IgD-negative memory B cell (primary cell): ENCODE measurements around the gene PGAP6. TPM values are rescaled to one million over a fixed set of nuclear protein-coding genes. Genes with fewer than 3 reads are reported as not detected.
"Not testable (repeated sequence)": the region's sequence is repeated elsewhere in the genome, so short reads cannot be mapped to it uniquely, and the experiment has no call there.

Source experiments
- H3K27ac Mint-ChIP-seq, 3 donors: one replicate each; pipeline ENCODE4 v1.8.0; 2020 to 2022; ENCODE audit warnings: mild to moderate bottlenecking in 3 of 3, mixed read lengths in 3 of 3, moderate library complexity in 1 of 3
- H3K27me3 Mint-ChIP-seq: one replicate; pipeline ENCODE4 v1.8.0; 2021; ENCODE audit warnings: mixed read lengths
- H3K36me3 Mint-ChIP-seq: one replicate; pipeline ENCODE4 v1.8.0; 2020; ENCODE audit warnings: mild to moderate bottlenecking, mixed read lengths
- H3K4me1 Mint-ChIP-seq, 3 donors: one replicate each; pipeline ENCODE4 v1.8.0; 2020 to 2022; ENCODE audit warnings: mixed read lengths in 3 of 3, mild to moderate bottlenecking in 1 of 3
- H3K4me3 Mint-ChIP-seq, 4 donors: one replicate each; pipeline ENCODE4 v1.8.0; 2020 to 2022; ENCODE audit warnings: mild to moderate bottlenecking in 4 of 4, mixed read lengths in 4 of 4, moderate library complexity in 3 of 4
- H3K9me3 Mint-ChIP-seq, 3 donors: one replicate each; pipeline ENCODE4 v1.8.0; 2020 to 2021; ENCODE audit warnings: mixed read lengths in 3 of 3, mild to moderate bottlenecking in 1 of 3
- polyA plus RNA-seq: library from polyadenylated mRNA; unstranded; fragments of 300-500 nt; fragmentation: Illumina TruSeq; gene quantifications from one replicate; pipeline ENCODE4 v1.2.3, GENCODE V29; 2021

Gene PGAP6
- polyA plus RNA-seq: 7.3 TPM

GRCh38 chr16:381789-382717, at the start of gene PGAP6:
Gene PGAP6, minus strand, starts transcription at chr16:381978. Its CDS starts 157 bp downstream, at chr16:381821.
- Mint-ChIP-seq H3K36me3 (no peaks in the 10 kb centered on the region), H3K9me3 (no peaks in the 10 kb centered on the region), H3K27me3 (no peaks in the 10 kb centered on the region), H3K4me3 (peak within 1 kb of the TSS; percentile 85 to 92 (median 90)), H3K4me1 (peaks cover 6 to 17% (median 9%) of the 10 kb centered on the region in 3 donors), H3K27ac (peak within 1 kb of the TSS; percentile 78 to 97 (median 88))

GRCh38 chr16:430904-431303, 49.1 kb upstream of the PGAP6 start:
- peak overlapping the region in 1 of 3 donors; percentile 24 for H3K27ac Mint-ChIP-seq

GRCh38 chr16:427250-427649, 45.5 kb upstream of the PGAP6 start:
- Mint-ChIP-seq H3K4me1 (peaks cover 18 to 25% (median 23%) of the 10 kb centered on the region in 3 donors), H3K4me3 (peak overlapping the region; percentile 80 to 97 (median 92)), H3K36me3 (peaks cover 9% of the 10 kb centered on the region), H3K27ac (peak overlapping the region in 1 of 3 donors; percentile 87), H3K9me3 (peaks cover 0 to 2% (median 0%) of the 10 kb centered on the region in 3 donors), H3K27me3 (peaks cover 9% of the 10 kb centered on the region)

More at GRCh38 chr16:430904-431303, 49.1 kb upstream of the PGAP6 start:
- Mint-ChIP-seq H3K9me3 (peaks cover 0 to 2% (median 0%) of the 10 kb centered on the region in 3 donors), H3K36me3 (peaks cover 12% of the 10 kb centered on the region), H3K27me3 (peaks cover 3% of the 10 kb centered on the region), H3K4me3 (peak overlapping the region in 1 of 4 donors; percentile 46), H3K4me1 (peaks cover 15 to 21% (median 18%) of the 10 kb centered on the region in 3 donors)

GRCh38 chr16:426906-427249, 45.1 kb upstream of the PGAP6 start:
- Mint-ChIP-seq H3K9me3 (peaks cover 0 to 2% (median 0%) of the 10 kb centered on the region in 3 donors), H3K4me3 (peak overlapping the region; percentile 80 to 97 (median 92)), H3K36me3 (peaks cover 9% of the 10 kb centered on the region), H3K4me1 (peaks cover 18 to 25% (median 23%) of the 10 kb centered on the region in 3 donors), H3K27ac (peak overlapping the region in 1 of 3 donors; percentile 87), H3K27me3 (peaks cover 11% of the 10 kb centered on the region)

- Mint-ChIP-seq H3K27me3 (peaks cover 11% of the 10 kb centered on the region), H3K4me3 (peak overlapping the region; percentile 80 to 97 (median 92)), H3K4me1 (peaks cover 18 to 25% (median 23%) of the 10 kb centered on the region in 3 donors), H3K9me3 (peaks cover 0 to 2% (median 0%) of the 10 kb centered on the region in 3 donors), H3K36me3 (peaks cover 9% of the 10 kb centered on the region), H3K27ac (peak overlapping the region in 1 of 3 donors; percentile 87)
These were observed 44.5 kb upstream of the PGAP6 start for GRCh38 chr16:426115-426905.

GRCh38 chr16:425740-426114, 43.9 kb upstream of the PGAP6 start:
- H3K9me3 Mint-ChIP-seq: peaks cover 0 to 2% (median 0%) of the 10 kb centered on the region in 3 donors
- H3K27me3 Mint-ChIP-seq: peaks cover 13% of the 10 kb centered on the region
- peaks cover 18 to 23% (median 23%) of the 10 kb centered on the region in 3 donors for H3K4me1 Mint-ChIP-seq
- H3K4me3 Mint-ChIP-seq: peak overlapping the region; percentile 89 to 98 (median 96)
- H3K27ac Mint-ChIP-seq: no peak overlapping the region
- peaks cover 7% of the 10 kb centered on the region for H3K36me3 Mint-ChIP-seq

GRCh38 chr16:425082-425718, 43.4 kb upstream of the PGAP6 start, which contains the start of gene RAB11FIP3:
Gene RAB11FIP3, plus strand, starts transcription at chr16:425649. Its CDS starts 358 bp downstream, at chr16:426007.
- Mint-ChIP-seq H3K4me3 (peak within 1 kb of the TSS; percentile 89 to 98 (median 96)), H3K4me1 (peaks cover 18 to 23% (median 23%) of the 10 kb centered on the region in 3 donors), H3K27me3 (peaks cover 15% of the 10 kb centered on the region), H3K36me3 (peaks cover 7% of the 10 kb centered on the region), H3K9me3 (peaks cover 0 to 2% (median 0%) of the 10 kb centered on the region in 3 donors), H3K27ac (peak within 1 kb of the TSS; percentile 39 to 92 (median 89))

- peaks cover 7% of the 10 kb centered on the region for H3K36me3 Mint-ChIP-seq
- H3K4me3 Mint-ChIP-seq: peak overlapping the region; percentile 76 to 98 (median 92)
- H3K4me1 Mint-ChIP-seq: peaks cover 16 to 23% (median 21%) of the 10 kb centered on the region in 3 donors
- peaks cover 0 to 2% (median 0%) of the 10 kb centered on the region in 3 donors for H3K9me3 Mint-ChIP-seq
- peak overlapping the region in 1 of 3 donors; percentile 92 for H3K27ac Mint-ChIP-seq
- peaks cover 15% of the 10 kb centered on the region for H3K27me3 Mint-ChIP-seq
These were observed 42.9 kb upstream of the PGAP6 start for GRCh38 chr16:424623-425081.

- H3K27ac Mint-ChIP-seq: peak overlapping the region in 1 of 3 donors; percentile 92
- H3K4me1 Mint-ChIP-seq: peaks cover 16 to 23% (median 21%) of the 10 kb centered on the region in 3 donors
- peak overlapping the region; percentile 76 to 98 (median 92) for H3K4me3 Mint-ChIP-seq
- H3K9me3 Mint-ChIP-seq: peaks cover 0 to 2% (median 0%) of the 10 kb centered on the region in 3 donors
- peaks cover 15% of the 10 kb centered on the region for H3K27me3 Mint-ChIP-seq
- H3K36me3 Mint-ChIP-seq: peaks cover 7% of the 10 kb centered on the region
These were observed 42.4 kb upstream of the PGAP6 start for GRCh38 chr16:424033-424622.

- Mint-ChIP-seq H3K4me3 (peak overlapping the region in 1 of 4 donors; percentile 55), H3K4me1 (peaks cover 8 to 11% (median 8%) of the 10 kb centered on the region in 3 donors), H3K27me3 (peaks cover 15% of the 10 kb centered on the region)
- H3K36me3 Mint-ChIP-seq, H3K27ac Mint-ChIP-seq, H3K9me3 Mint-ChIP-seq: not testable (repeated sequence)
These were observed 40.4 kb upstream of the PGAP6 start for GRCh38 chr16:422179-422578.

- not testable (repeated sequence) for H3K27ac Mint-ChIP-seq, H3K4me1 Mint-ChIP-seq, H3K27me3 Mint-ChIP-seq, H3K9me3 Mint-ChIP-seq, H3K36me3 Mint-ChIP-seq, H3K4me3 Mint-ChIP-seq
These were observed 33.4 kb upstream of the PGAP6 start for GRCh38 chr16:415170-415498.

GRCh38 chr16:414395-415169, 32.8 kb upstream of the PGAP6 start:
- Mint-ChIP-seq H3K9me3 (no peaks in the 10 kb centered on the region), H3K36me3 (no peaks in the 10 kb centered on the region), H3K27me3 (no peaks in the 10 kb centered on the region), H3K27ac (no peak overlapping the region), H3K4me3 (no peak overlapping the region), H3K4me1 (no peaks in the 10 kb centered on the region)

GRCh38 chr16:411576-412265, 29.9 kb upstream of the PGAP6 start:
- H3K4me3 Mint-ChIP-seq: no peak overlapping the region
- no peaks in the 10 kb centered on the region for H3K27me3 Mint-ChIP-seq
- H3K4me1 Mint-ChIP-seq: no peaks in the 10 kb centered on the region
- H3K9me3 Mint-ChIP-seq: no peaks in the 10 kb centered on the region
- no peak overlapping the region for H3K27ac Mint-ChIP-seq
- H3K36me3 Mint-ChIP-seq: no peaks in the 10 kb centered on the region
